Cerebellar nuclear complex (tissue), 1 donor: ENCODE results near the gene PSMC4.

Experiments
- DNase-seq, 2 experiments: peaks; one replicate each; lab custom pipeline; 2025; lab: John Stamatoyannopoulos, UW

Gene PSMC4

GRCh38 chr19:39970675-39971379, at the start of gene PSMC4:
PSMC4 (plus strand) TSS chr19:39971165; CDS start chr19:39971203, 38 bp downstream.
- peak; percentile 97 to 98 for DNase-seq

- DNase-seq: no peak
Observed at GRCh38 chr19:39923862-39924261, 47.1 kb upstream of the PSMC4 start.

GRCh38 chr19:39924389-39924788, 46.6 kb upstream of the PSMC4 start:
- DNase-seq: no peak

- no peak for DNase-seq
Observed at GRCh38 chr19:39924952-39925351, 46.0 kb upstream of the PSMC4 start.

- no peak for DNase-seq
Observed at GRCh38 chr19:39926170-39926760, 44.7 kb upstream of the PSMC4 start.

GRCh38 chr19:39927076-39927475, 43.9 kb upstream of the PSMC4 start:
- DNase-seq: no peak

- DNase-seq: no peak
Observed at GRCh38 chr19:39927524-39928356, 43.2 kb upstream of the PSMC4 start.

GRCh38 chr19:39928357-39928725, 42.6 kb upstream of the PSMC4 start:
- no peak for DNase-seq

- no peak for DNase-seq
Observed at GRCh38 chr19:39929750-39930149, 41.2 kb upstream of the PSMC4 start.

GRCh38 chr19:39934584-39935363, 36.2 kb upstream of the PSMC4 start, which contains the start of gene FCGBP:
FCGBP (minus strand) TSS chr19:39934634.
- DNase-seq: no peak

GRCh38 chr19:39935364-39935661, 35.7 kb upstream of the PSMC4 start:
- no peak for DNase-seq

- DNase-seq: no peak
Observed at GRCh38 chr19:39936020-39936419, 34.9 kb upstream of the PSMC4 start.

- no peak for DNase-seq
Observed at GRCh38 chr19:39936622-39937021, 34.3 kb upstream of the PSMC4 start.

GRCh38 chr19:39937094-39937720, 33.8 kb upstream of the PSMC4 start:
- no peak for DNase-seq

- no peak for DNase-seq
Observed at GRCh38 chr19:39937787-39938186, 33.2 kb upstream of the PSMC4 start.

- DNase-seq: no peak
Observed at GRCh38 chr19:39939556-39939955, 31.4 kb upstream of the PSMC4 start.

- no peak for DNase-seq
Observed at GRCh38 chr19:39940221-39940833, 30.6 kb upstream of the PSMC4 start.

- DNase-seq: no peak
Observed at GRCh38 chr19:39941151-39941550, 29.8 kb upstream of the PSMC4 start.

GRCh38 chr19:39941615-39942365, 29.2 kb upstream of the PSMC4 start:
- no peak for DNase-seq

GRCh38 chr19:39942366-39942730, 28.6 kb upstream of the PSMC4 start:
- DNase-seq: no peak

- no peak for DNase-seq
Observed at GRCh38 chr19:39943586-39943985, 27.4 kb upstream of the PSMC4 start.
